ENCODE measurements around the gene AKTIP. TPM values are rescaled to one million over a fixed set of nuclear protein-coding genes. Genes with fewer than 3 reads are reported as not detected.

Gene AKTIP
- total RNA-seq, 2 experiments from 2014 or later: 12.4 to 17.9 TPM

GRCh38 chr16:53458635-53459034, 44.4 kb downstream of the AKTIP start:
- Histone ChIP-seq H3K4me2 (ENCODE audit: low read length) (no peak overlapping the region; the same call in 1 of the 2 replicates), H4K20me1 (ENCODE audit: insufficient read depth, low read length) (no peaks in the 10 kb centered on the region), H2AFZ (ENCODE audit: low read length) (no peak overlapping the region), H3K9me2 (ENCODE audit: insufficient read depth, low read length) (no peaks in the 10 kb centered on the region), H3K36me3 (ENCODE audit: insufficient read depth, low read length) (peaks cover 80% of the 10 kb centered on the region), H3K27ac (ENCODE audit: low read depth, low read length, poor library complexity, severe bottlenecking) (peak overlapping the region; percentile 79), H3K4me3 (ENCODE audit: low read depth, low read length, poor library complexity, severe bottlenecking) (no peak overlapping the region), H3K9me3 (ENCODE audit: low read length) (no peaks in the 10 kb centered on the region; the same call in 1 of the 2 replicates), H3K79me2 (ENCODE audit: insufficient read depth, low read depth, low read length) (no peaks in the 10 kb centered on the region), H3K4me1 (ENCODE audit: insufficient read depth, low read length, poor library complexity, severe bottlenecking) (peaks cover 24% of the 10 kb centered on the region)
- intact Hi-C loops (cut with micrococcal nuclease; ENCODE audit: unreplicated experiment): no loop called here
- no peak for DNase-seq (ENCODE audit: low spot score)
- ChIA-PET POLR2A (interaction anchor here (1.1 to 1.5 kb wide), 3 partner anchors 10 to 13 kb away, joined by 3 to 4 read pairs (median 3); no protein-coding TSS in a partner anchor), CTCF (ENCODE audit: unreplicated experiment) (no interaction called here)
- BruUV-seq (replicated peaks): no TSS peak
- TF ChIP-seq CTCF (conservative IDR thresholded peaks at IDR 0.05; ENCODE audit: low read length) (no peak), EZH2phosphoT487 (IDR thresholded peaks at IDR 0.05; ENCODE audit: borderline replicate concordance, low read depth, low read length) (no peak)

- no peaks in the 10 kb centered on the region for H4K20me1 ChIP-seq (ENCODE audit: insufficient read depth, low read length)
- DNase-seq (ENCODE audit: low spot score): peak; percentile 89
- TF ChIP-seq EZH2phosphoT487 (IDR thresholded peaks at IDR 0.05; ENCODE audit: borderline replicate concordance, low read depth, low read length): no peak
- peak; percentile 47; the same call in 1 of the 2 replicates for TF ChIP-seq CTCF (conservative IDR thresholded peaks at IDR 0.05; ENCODE audit: low read length)
- H2AFZ ChIP-seq (ENCODE audit: low read length): peak overlapping the region; percentile 80
- CTCF ChIA-PET (ENCODE audit: unreplicated experiment): interaction anchor here (0.8 to 1.4 kb wide), 2 partner anchors 9 to 37 kb away, joined by 4 to 6 read pairs; no protein-coding TSS in a partner anchor
- peak overlapping the region; percentile 63 for H3K4me2 ChIP-seq (ENCODE audit: low read length)
- intact Hi-C loops (cut with micrococcal nuclease; ENCODE audit: unreplicated experiment): loop anchor here (2.0 kb wide), 1 partner anchor 45 kb away; the partner anchor contains the start of gene AKTIP
- peaks cover 24% of the 10 kb centered on the region for H3K4me1 ChIP-seq (ENCODE audit: insufficient read depth, low read length, poor library complexity, severe bottlenecking)
- no peaks in the 10 kb centered on the region for H3K79me2 ChIP-seq (ENCODE audit: insufficient read depth, low read depth, low read length)
- H3K9me3 ChIP-seq (ENCODE audit: low read length): no peaks in the 10 kb centered on the region; the same call in 1 of the 2 replicates
- POLR2A ChIA-PET: interaction anchor here (0.5 to 1.5 kb wide), 16 partner anchors 9 to 386 kb away, joined by 3 to 10 read pairs (median 4); partner anchors contain the start of gene RBL2
- H3K9me2 ChIP-seq (ENCODE audit: insufficient read depth, low read length): no peaks in the 10 kb centered on the region
- peaks cover 82% of the 10 kb centered on the region for H3K36me3 ChIP-seq (ENCODE audit: insufficient read depth, low read length)
- peak overlapping the region; percentile 79 for H3K27ac ChIP-seq (ENCODE audit: low read depth, low read length, poor library complexity, severe bottlenecking)
- BruUV-seq (replicated peaks): no TSS peak
- H3K4me3 ChIP-seq (ENCODE audit: low read depth, low read length, poor library complexity, severe bottlenecking): peak overlapping the region; percentile 40
These were observed 45.3 kb downstream of the AKTIP start for GRCh38 chr16:53457670-53458069.

- no peak overlapping the region for H2AFZ ChIP-seq (ENCODE audit: low read length)
- POLR2A ChIA-PET: interaction anchor here (1.1 to 1.3 kb wide), 4 partner anchors 11 to 22 kb away, joined by 3 to 10 read pairs (median 4); partner anchors contain the start of gene RBL2
These were observed 46.4 kb downstream of the AKTIP start for GRCh38 chr16:53456625-53457024.

More at GRCh38 chr16:53456625-53457024, 46.4 kb downstream of the AKTIP start:
- peak overlapping the region; percentile 79 for H3K27ac ChIP-seq (ENCODE audit: low read depth, low read length, poor library complexity, severe bottlenecking)
- peaks cover 24% of the 10 kb centered on the region for H3K4me1 ChIP-seq (ENCODE audit: insufficient read depth, low read length, poor library complexity, severe bottlenecking)
- intact Hi-C loops (cut with micrococcal nuclease; ENCODE audit: unreplicated experiment): loop anchor here (2.0 kb wide), 1 partner anchor 46 kb away; the partner anchor contains the start of gene AKTIP
- no peaks in the 10 kb centered on the region for H3K79me2 ChIP-seq (ENCODE audit: insufficient read depth, low read depth, low read length)
- no peak for TF ChIP-seq CTCF (conservative IDR thresholded peaks at IDR 0.05; ENCODE audit: low read length)
- no peak for TF ChIP-seq EZH2phosphoT487 (IDR thresholded peaks at IDR 0.05; ENCODE audit: borderline replicate concordance, low read depth, low read length)
- no peak overlapping the region for H3K4me2 ChIP-seq (ENCODE audit: low read length)
- no peaks in the 10 kb centered on the region for H3K9me2 ChIP-seq (ENCODE audit: insufficient read depth, low read length)
- H3K36me3 ChIP-seq (ENCODE audit: insufficient read depth, low read length): peaks cover 82% of the 10 kb centered on the region
- CTCF ChIA-PET (ENCODE audit: unreplicated experiment): interaction anchor here (1.4 kb wide), 1 partner anchor 8 kb away, joined by 6 read pairs; no protein-coding TSS in a partner anchor
- H4K20me1 ChIP-seq (ENCODE audit: insufficient read depth, low read length): no peaks in the 10 kb centered on the region
- no peaks in the 10 kb centered on the region; the same call in 1 of the 2 replicates for H3K9me3 ChIP-seq (ENCODE audit: low read length)
- H3K4me3 ChIP-seq (ENCODE audit: low read depth, low read length, poor library complexity, severe bottlenecking): no peak overlapping the region
- peak; percentile 16 for DNase-seq (ENCODE audit: low spot score)
- no TSS peak for BruUV-seq (replicated peaks)

Data from OCI-LY7 (cell line).